Caco-2 (cell line): ENCODE data around the gene L3MBTL4. TPM values are rescaled to one million over a fixed set of nuclear protein-coding genes. Genes with fewer than 3 reads are reported as not detected.

ENCODE experiments used
- BruUV-seq: library from RNA; stranded (reverse); fragments of 400-500 nt; replicated peaks from 2 replicates; lab custom pipeline; 2021; lab: Mats Ljungman, UMichigan
- CTCF ChIA-PET: fragments of 300-600 bp; sonication (Branson Sonifier 250); formaldehyde crosslinking; loops from one replicate; lab custom pipeline; 2022; ENCODE audit warnings: antibody characterized with exemption; lab: Charles Lee
- POLR2A ChIA-PET: fragments of 300-600 bp; sonication (Branson Sonifier 250); formaldehyde crosslinking; loops from one replicate; lab custom pipeline; 2022; ENCODE audit warnings: antibody characterized with exemption; lab: Charles Lee
- DNase-seq, 2 experiments: peaks; one replicate each; pipeline versions ENCODE4 v3.0.0 to v3.0.0-alpha.2; 2020 to 2022
- H3K27me3 ChIP-seq: replicated peaks from 2 replicates; pipeline ENCODE4 v1.6.0; 2011; ENCODE audit warnings: low read length; ENCODE audit not compliant: control insufficient read depth, insufficient read depth
- H3K36me3 ChIP-seq: 2 replicates; pipeline ENCODE4 v1.5.1; 2011; ENCODE audit warnings: low read length; ENCODE audit not compliant: control insufficient read depth, insufficient read depth
- H3K4me1 ChIP-seq: fragments of 250-450 bp; sonication (Bioruptor Pico); 2 replicates; pipeline ENCODE4 v1.5.1; 2020; ENCODE audit warnings: mild to moderate bottlenecking
- H3K4me3 ChIP-seq: 2 replicates; pipeline ENCODE4 v1.5.1; 2011; ENCODE audit warnings: low read depth, mild to moderate bottlenecking, control low read depth, low read length
- H3K9me3 ChIP-seq: fragments of 250-450 bp; sonication (Bioruptor Pico); 2 replicates; pipeline ENCODE4 v1.5.1; 2020; ENCODE audit warnings: mild to moderate bottlenecking, moderate library complexity
- H3K27ac Mint-ChIP-seq: one replicate; pipeline ENCODE4 v1.8.0; 2022; ENCODE audit warnings: mixed read lengths; ENCODE audit not compliant: unreplicated experiment
- H3K27me3 Mint-ChIP-seq: one replicate; pipeline ENCODE4 v1.8.0; 2022; ENCODE audit warnings: mixed read lengths; ENCODE audit not compliant: insufficient read depth, unreplicated experiment
- H3K36me3 Mint-ChIP-seq: one replicate; pipeline ENCODE4 v1.8.0; 2022; ENCODE audit warnings: mild to moderate bottlenecking, mixed read lengths; ENCODE audit not compliant: insufficient read depth, unreplicated experiment
- H3K4me1 Mint-ChIP-seq: one replicate; pipeline ENCODE4 v1.8.0; 2022; ENCODE audit warnings: low read depth, mixed read lengths; ENCODE audit not compliant: unreplicated experiment
- H3K4me3 Mint-ChIP-seq: one replicate; pipeline ENCODE4 v1.8.0; 2022; ENCODE audit warnings: mild to moderate bottlenecking, moderate library complexity, mixed read lengths; ENCODE audit not compliant: unreplicated experiment
- H3K9me3 Mint-ChIP-seq: one replicate; pipeline ENCODE4 v1.8.0; 2022; ENCODE audit warnings: mixed read lengths; ENCODE audit not compliant: unreplicated experiment
- intact Hi-C: fragments of 100-400 bp; cut with micrococcal nuclease; formaldehyde crosslinking; loops from one replicate; pipeline ENCODE4 v1.10.0; 2022; ENCODE audit not compliant: unreplicated experiment
- total RNA-seq: library from RNA; stranded (reverse); gene quantifications from 2 replicates; pipeline ENCODE4 v1.2.3, GENCODE V29; 2022
- TF ChIP-seq, protein P1 (sequence below), 2 experiments: fragments of 200-600 bp in 1 of 2; IDR thresholded peaks; 1 replicate in 1 of 2; 2 replicates in 1 of 2; pipeline versions ENCODE4 v1.5.1 to v1.8.0; 2011 to 2022; ENCODE audit warnings: antibody characterized with exemption in 1 of 2, control low read depth in 1 of 2, inconsistent platforms in 1 of 2, low read depth in 1 of 2, low read length in 1 of 2, mild to moderate bottlenecking in 1 of 2, moderate library complexity in 1 of 2; ENCODE audit not compliant: insufficient read depth in 1 of 2, severe bottlenecking in 1 of 2, unreplicated experiment in 1 of 2

The L3MBTL4 gene
- total RNA-seq, 1 experiment from 2014 or later, result 0.23 TPM

- no peaks in the 10 kb centered on the region for H3K4me1 Mint-ChIP-seq
- ChIA-PET POLR2A (no interaction called here), CTCF (no interaction called here)
- no peak overlapping the region for H3K27ac Mint-ChIP-seq
- no peaks in the 10 kb centered on the region for H3K27me3 ChIP-seq
- no peaks in the 10 kb centered on the region for H3K9me3 Mint-ChIP-seq
- no peak overlapping the region for H3K4me3 ChIP-seq
- intact Hi-C loops, result no loop called here
- no peaks in the 10 kb centered on the region for H3K9me3 ChIP-seq
- TF ChIP-seq, protein P1, sequence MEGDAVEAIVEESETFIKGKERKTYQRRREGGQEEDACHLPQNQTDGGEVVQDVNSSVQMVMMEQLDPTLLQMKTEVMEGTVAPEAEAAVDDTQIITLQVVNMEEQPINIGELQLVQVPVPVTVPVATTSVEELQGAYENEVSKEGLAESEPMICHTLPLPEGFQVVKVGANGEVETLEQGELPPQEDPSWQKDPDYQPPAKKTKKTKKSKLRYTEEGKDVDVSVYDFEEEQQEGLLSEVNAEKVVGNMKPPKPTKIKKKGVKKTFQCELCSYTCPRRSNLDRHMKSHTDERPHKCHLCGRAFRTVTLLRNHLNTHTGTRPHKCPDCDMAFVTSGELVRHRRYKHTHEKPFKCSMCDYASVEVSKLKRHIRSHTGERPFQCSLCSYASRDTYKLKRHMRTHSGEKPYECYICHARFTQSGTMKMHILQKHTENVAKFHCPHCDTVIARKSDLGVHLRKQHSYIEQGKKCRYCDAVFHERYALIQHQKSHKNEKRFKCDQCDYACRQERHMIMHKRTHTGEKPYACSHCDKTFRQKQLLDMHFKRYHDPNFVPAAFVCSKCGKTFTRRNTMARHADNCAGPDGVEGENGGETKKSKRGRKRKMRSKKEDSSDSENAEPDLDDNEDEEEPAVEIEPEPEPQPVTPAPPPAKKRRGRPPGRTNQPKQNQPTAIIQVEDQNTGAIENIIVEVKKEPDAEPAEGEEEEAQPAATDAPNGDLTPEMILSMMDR (IDR thresholded peaks at IDR 0.05; ENCODE audit: insufficient read depth in 1 of 2, low read depth in 1 of 2, low read length in 1 of 2, severe bottlenecking in 1 of 2, unreplicated experiment in 1 of 2), result no peak
- H3K36me3 ChIP-seq, result no peaks in the 10 kb centered on the region
- no peaks in the 10 kb centered on the region for H3K36me3 Mint-ChIP-seq
- BruUV-seq, result no TSS peak
- H3K4me1 ChIP-seq, result no peaks in the 10 kb centered on the region
- peaks cover 18% of the 10 kb centered on the region for H3K27me3 Mint-ChIP-seq
- H3K4me3 Mint-ChIP-seq, result no peak overlapping the region
- DNase-seq, result no peak
Measured at GRCh38 chr18:6331872-6332271, 82.8 kb downstream of the L3MBTL4 start.

- no peak overlapping the region for H3K4me3 Mint-ChIP-seq
- no peak for DNase-seq
- no peaks in the 10 kb centered on the region for H3K4me1 ChIP-seq
- TF ChIP-seq, protein P1 (IDR thresholded peaks at IDR 0.05; ENCODE audit: insufficient read depth in 1 of 2, low read depth in 1 of 2, low read length in 1 of 2, severe bottlenecking in 1 of 2, unreplicated experiment in 1 of 2), result no peak
- intact Hi-C loops, result no loop called here
- no peaks in the 10 kb centered on the region for H3K9me3 ChIP-seq
- POLR2A ChIA-PET, result no interaction called here
- H3K27ac Mint-ChIP-seq, result no peak overlapping the region
- BruUV-seq, result no TSS peak
- H3K36me3 Mint-ChIP-seq, result no peaks in the 10 kb centered on the region
- H3K27me3 ChIP-seq, result no peaks in the 10 kb centered on the region
- no peaks in the 10 kb centered on the region for H3K36me3 ChIP-seq
- H3K27me3 Mint-ChIP-seq, result peaks cover 19% of the 10 kb centered on the region
- H3K9me3 Mint-ChIP-seq, result no peaks in the 10 kb centered on the region
- no peak overlapping the region for H3K4me3 ChIP-seq
- CTCF ChIA-PET, result no interaction called here
- H3K4me1 Mint-ChIP-seq, result no peaks in the 10 kb centered on the region
Measured at GRCh38 chr18:6330786-6331185, 83.9 kb downstream of the L3MBTL4 start.

GRCh38 chr18:6328621-6329010, 86.1 kb downstream of the L3MBTL4 start:
- Mint-ChIP-seq H3K27me3 (peaks cover 13% of the 10 kb centered on the region), H3K36me3 (no peaks in the 10 kb centered on the region), H3K9me3 (peaks cover 3% of the 10 kb centered on the region), H3K4me1 (no peaks in the 10 kb centered on the region), H3K4me3 (no peak overlapping the region), H3K27ac (no peak overlapping the region)
- DNase-seq, result no peak
- Histone ChIP-seq H3K4me3 (no peak overlapping the region), H3K9me3 (no peaks in the 10 kb centered on the region), H3K27me3 (no peaks in the 10 kb centered on the region), H3K4me1 (no peaks in the 10 kb centered on the region), H3K36me3 (no peaks in the 10 kb centered on the region)
- no TSS peak for BruUV-seq
- intact Hi-C loops, result no loop called here
- TF ChIP-seq, protein P1 (IDR thresholded peaks at IDR 0.05; ENCODE audit: insufficient read depth in 1 of 2, low read depth in 1 of 2, low read length in 1 of 2, severe bottlenecking in 1 of 2, unreplicated experiment in 1 of 2), result no peak
- CTCF ChIA-PET, result no interaction called here
- POLR2A ChIA-PET, result no interaction called here
